ENCODE measurements around the gene S1PR1. TPM values are rescaled to one million over a fixed set of nuclear protein-coding genes. Genes with fewer than 3 reads are reported as not detected.
"Not testable (repeated sequence)": the region's sequence is repeated elsewhere in the genome, so short reads cannot be mapped to it uniquely, and the experiment has no call there.

Gene S1PR1
- total and polyA plus RNA-seq, 4 donors = 35.2 to 130 (median 116) TPM

GRCh38 chr1:101227837-101228236 is 9.0 kb upstream of the S1PR1 start:
- TF ChIP-seq, protein P1, sequence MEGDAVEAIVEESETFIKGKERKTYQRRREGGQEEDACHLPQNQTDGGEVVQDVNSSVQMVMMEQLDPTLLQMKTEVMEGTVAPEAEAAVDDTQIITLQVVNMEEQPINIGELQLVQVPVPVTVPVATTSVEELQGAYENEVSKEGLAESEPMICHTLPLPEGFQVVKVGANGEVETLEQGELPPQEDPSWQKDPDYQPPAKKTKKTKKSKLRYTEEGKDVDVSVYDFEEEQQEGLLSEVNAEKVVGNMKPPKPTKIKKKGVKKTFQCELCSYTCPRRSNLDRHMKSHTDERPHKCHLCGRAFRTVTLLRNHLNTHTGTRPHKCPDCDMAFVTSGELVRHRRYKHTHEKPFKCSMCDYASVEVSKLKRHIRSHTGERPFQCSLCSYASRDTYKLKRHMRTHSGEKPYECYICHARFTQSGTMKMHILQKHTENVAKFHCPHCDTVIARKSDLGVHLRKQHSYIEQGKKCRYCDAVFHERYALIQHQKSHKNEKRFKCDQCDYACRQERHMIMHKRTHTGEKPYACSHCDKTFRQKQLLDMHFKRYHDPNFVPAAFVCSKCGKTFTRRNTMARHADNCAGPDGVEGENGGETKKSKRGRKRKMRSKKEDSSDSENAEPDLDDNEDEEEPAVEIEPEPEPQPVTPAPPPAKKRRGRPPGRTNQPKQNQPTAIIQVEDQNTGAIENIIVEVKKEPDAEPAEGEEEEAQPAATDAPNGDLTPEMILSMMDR (IDR thresholded peaks at IDR 0.05; ENCODE audit: control extremely low read depth, extremely low read depth) = no peak
- Histone ChIP-seq H3K27me3 (ENCODE audit: control insufficient read depth in 3 of 3, insufficient read depth in 3 of 3, low read length in 2 of 3) (no peaks in the 10 kb centered on the region), H3K36me3 (ENCODE audit: control insufficient read depth in 4 of 4, insufficient read depth in 4 of 4, low read length in 4 of 4) (no peaks in the 10 kb centered on the region), H3K27ac (ENCODE audit: low read depth in 1 of 2, low read length in 1 of 2) (no peak overlapping the region), H3K9ac (ENCODE audit: insufficient read depth in 1 of 2, low read length in 2 of 2) (no peak overlapping the region), H3K4me3 (no peak overlapping the region), H3K4me1 (ENCODE audit: control insufficient read depth in 5 of 5, insufficient read depth in 5 of 5, low read length in 5 of 5) (no peaks in the 10 kb centered on the region), H3K9me3 (ENCODE audit: control insufficient read depth in 4 of 4, insufficient read depth in 3 of 4, low read length in 3 of 4) (no peaks in the 10 kb centered on the region)
- DNase-seq = no peak
- WGBS, 2 donors = 82 to 95% methylated on average over 2 of the region's 2 CpGs
- ATAC-seq (ENCODE audit: insufficient read depth, low FRiP score) = no peak

DNA sequence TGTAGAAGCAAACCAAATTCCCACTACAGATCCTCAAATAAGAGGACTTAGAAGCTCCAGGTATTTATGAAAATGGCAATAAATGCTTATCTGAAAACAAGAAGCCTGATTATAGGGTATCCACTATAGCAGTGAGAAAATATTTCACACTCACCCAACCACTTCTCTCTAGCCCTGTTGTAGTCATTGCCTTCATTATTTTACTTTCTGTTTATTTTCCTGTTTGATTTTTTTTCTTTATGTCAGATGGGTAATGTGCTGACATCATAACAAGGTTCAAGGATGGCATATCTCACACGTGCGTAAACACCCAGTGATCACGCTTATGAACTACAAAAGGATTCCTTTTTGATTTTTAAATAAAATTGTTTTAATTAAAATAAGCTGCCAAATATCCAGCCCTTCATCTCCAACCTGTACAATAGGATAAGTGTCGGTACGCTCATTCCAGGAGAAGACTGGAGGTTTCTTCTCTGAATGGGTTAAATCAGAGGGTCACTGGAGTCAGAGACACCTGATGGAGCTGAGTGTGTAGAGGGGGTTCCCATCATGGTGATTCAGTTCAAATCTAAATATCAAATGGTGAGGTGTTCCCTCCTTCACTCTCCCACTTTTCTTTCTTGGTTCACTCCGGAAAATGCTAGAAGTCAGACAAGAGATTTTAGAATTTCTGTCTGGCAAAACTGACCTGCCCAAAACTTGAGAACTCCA is 8.2 kb upstream of the S1PR1 start:
- no peak for DNase-seq
- Histone ChIP-seq H3K27me3 (ENCODE audit: control insufficient read depth in 3 of 3, insufficient read depth in 3 of 3, low read length in 2 of 3) (no peaks in the 10 kb centered on the region), H3K9ac (ENCODE audit: insufficient read depth in 1 of 2, low read length in 2 of 2) (no peak overlapping the region), H3K27ac (ENCODE audit: low read depth in 1 of 2, low read length in 1 of 2) (no peak overlapping the region), H3K36me3 (ENCODE audit: control insufficient read depth in 4 of 4, insufficient read depth in 4 of 4, low read length in 4 of 4) (no peaks in the 10 kb centered on the region), H3K4me3 (no peak overlapping the region), H3K4me1 (ENCODE audit: control insufficient read depth in 5 of 5, insufficient read depth in 5 of 5, low read length in 5 of 5) (no peaks in the 10 kb centered on the region), H3K9me3 (ENCODE audit: control insufficient read depth in 4 of 4, insufficient read depth in 3 of 4, low read length in 3 of 4) (no peaks in the 10 kb centered on the region)
- ATAC-seq (ENCODE audit: insufficient read depth, low FRiP score) = no peak
- TF ChIP-seq, protein P1 (IDR thresholded peaks at IDR 0.05; ENCODE audit: control extremely low read depth, extremely low read depth) = no peak
- WGBS, 2 donors = 89 to 97% methylated on average over 6 of the region's 6 CpGs

DNA sequence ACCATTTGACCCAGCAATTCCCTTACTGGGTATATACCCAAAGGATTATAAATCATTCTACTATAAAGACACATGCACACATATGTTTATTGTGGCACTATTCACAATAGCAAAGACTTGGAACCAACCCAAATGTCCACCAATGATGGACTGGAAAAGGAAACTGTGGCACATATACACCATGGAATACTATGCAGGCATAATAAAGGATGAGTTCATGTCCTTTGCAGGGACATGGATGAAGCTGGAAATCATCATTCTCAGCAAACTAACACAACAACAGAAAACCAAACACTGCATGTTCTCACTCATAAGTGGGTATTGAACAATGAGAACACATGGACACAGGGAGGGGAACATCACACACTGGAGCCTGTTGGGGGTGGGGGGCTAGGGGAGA is 4.6 kb upstream of the S1PR1 start:
- H3K27ac ChIP-seq (ENCODE audit: low read depth in 1 of 2, low read length in 1 of 2); H3K9me3 ChIP-seq (ENCODE audit: control insufficient read depth in 4 of 4, insufficient read depth in 3 of 4, low read length in 3 of 4); H3K27me3 ChIP-seq (ENCODE audit: control insufficient read depth in 3 of 3, insufficient read depth in 3 of 3, low read length in 2 of 3); DNase-seq; ATAC-seq (ENCODE audit: insufficient read depth, low FRiP score); H3K4me3 ChIP-seq; H3K9ac ChIP-seq (ENCODE audit: insufficient read depth in 1 of 2, low read length in 2 of 2); H3K36me3 ChIP-seq (ENCODE audit: control insufficient read depth in 4 of 4, insufficient read depth in 4 of 4, low read length in 4 of 4): not testable (repeated sequence)
- peaks cover 0 to 12% (median 3%) of the 10 kb centered on the region in 5 donors for H3K4me1 ChIP-seq (ENCODE audit: control insufficient read depth in 5 of 5, insufficient read depth in 5 of 5, low read length in 5 of 5)

DNA sequence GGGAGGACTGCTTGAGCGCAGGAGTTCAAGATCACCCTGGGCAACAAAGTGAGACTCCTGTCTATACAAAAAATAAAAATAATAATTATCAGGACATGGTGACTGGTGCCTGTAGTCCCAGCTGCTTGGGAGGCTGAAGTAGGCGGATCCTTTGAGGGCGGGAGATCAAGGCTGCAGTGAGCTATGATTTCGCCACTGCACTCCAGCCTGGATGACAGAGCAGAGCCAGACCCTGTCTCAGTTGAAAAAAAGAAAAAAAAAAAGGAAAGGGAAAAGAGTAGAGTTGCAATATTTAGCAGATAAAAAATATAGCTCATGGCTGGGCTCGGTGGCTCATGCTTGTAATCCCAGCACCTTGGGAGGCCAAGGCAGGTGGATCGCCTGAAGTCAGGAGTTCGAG is 3.3 kb upstream of the S1PR1 start:
- Histone ChIP-seq H3K9ac (ENCODE audit: insufficient read depth in 1 of 2, low read length in 2 of 2) (no peak overlapping the region), H3K4me3 (no peak overlapping the region), H3K9me3 (ENCODE audit: control insufficient read depth in 4 of 4, insufficient read depth in 3 of 4, low read length in 3 of 4) (no peaks in the 10 kb centered on the region), H3K4me1 (ENCODE audit: control insufficient read depth in 5 of 5, insufficient read depth in 5 of 5, low read length in 5 of 5) (peaks cover 0 to 12% (median 3%) of the 10 kb centered on the region in 5 donors), H3K36me3 (ENCODE audit: control insufficient read depth in 4 of 4, insufficient read depth in 4 of 4, low read length in 4 of 4) (peaks cover 0 to 8% (median 0%) of the 10 kb centered on the region in 4 donors), H3K27ac (ENCODE audit: low read depth in 1 of 2, low read length in 1 of 2) (no peak overlapping the region), H3K27me3 (ENCODE audit: control insufficient read depth in 3 of 3, insufficient read depth in 3 of 3, low read length in 2 of 3) (peaks cover 0 to 5% (median 0%) of the 10 kb centered on the region in 3 donors)
- DNase-seq (no peak), ATAC-seq (ENCODE audit: insufficient read depth, low FRiP score) (no peak)
- 89 to 94% methylated on average over 7 of the region's 7 CpGs for WGBS, 2 donors
- TF ChIP-seq, protein P1 (IDR thresholded peaks at IDR 0.05; ENCODE audit: control extremely low read depth, extremely low read depth) = no peak
